HG02943 (cell line): ENCODE measurements around the gene CDKN2D.

ENCODE experiments used
- ATAC-seq: cut with Tn5 transposase; IDR thresholded peaks from one replicate; pipeline ENCODE4 v1.9.1; 2021; ENCODE audit warnings: mild to moderate bottlenecking, low read depth, moderate library complexity; ENCODE audit not compliant: unreplicated experiment

CDKN2D gene

DNA sequence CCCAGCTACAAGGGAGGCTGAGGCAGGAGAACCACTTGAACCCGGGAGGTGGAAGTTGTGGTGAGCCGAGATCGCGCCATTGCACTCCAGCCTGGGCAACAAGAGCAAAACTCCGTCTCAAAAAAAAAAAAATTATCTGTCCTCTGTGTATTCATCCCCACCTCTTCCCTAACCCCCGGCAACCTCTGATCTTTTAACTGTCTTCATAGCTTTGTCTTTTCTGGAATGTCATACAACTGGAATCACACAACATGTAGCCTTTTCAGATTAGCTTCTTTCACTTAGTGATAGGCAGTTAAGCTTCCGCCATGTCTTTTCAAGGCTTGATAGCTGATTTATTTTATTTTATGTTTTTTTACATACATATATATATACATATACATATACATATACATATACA is 43.1 kb downstream of the CDKN2D start:
- no peak for ATAC-seq

GRCh38 chr19:10523135-10523636 is 45.6 kb downstream of the CDKN2D start:
- no peak for ATAC-seq

GRCh38 chr19:10521461-10522171 is 47.2 kb downstream of the CDKN2D start:
- ATAC-seq, result no peak

GRCh38 chr19:10520652-10521318 is 48.0 kb downstream of the CDKN2D start:
- no peak for ATAC-seq

- ATAC-seq, result no peak
Observed at GRCh38 chr19:10519421-10519820, 49.4 kb downstream of the CDKN2D start.

DNA sequence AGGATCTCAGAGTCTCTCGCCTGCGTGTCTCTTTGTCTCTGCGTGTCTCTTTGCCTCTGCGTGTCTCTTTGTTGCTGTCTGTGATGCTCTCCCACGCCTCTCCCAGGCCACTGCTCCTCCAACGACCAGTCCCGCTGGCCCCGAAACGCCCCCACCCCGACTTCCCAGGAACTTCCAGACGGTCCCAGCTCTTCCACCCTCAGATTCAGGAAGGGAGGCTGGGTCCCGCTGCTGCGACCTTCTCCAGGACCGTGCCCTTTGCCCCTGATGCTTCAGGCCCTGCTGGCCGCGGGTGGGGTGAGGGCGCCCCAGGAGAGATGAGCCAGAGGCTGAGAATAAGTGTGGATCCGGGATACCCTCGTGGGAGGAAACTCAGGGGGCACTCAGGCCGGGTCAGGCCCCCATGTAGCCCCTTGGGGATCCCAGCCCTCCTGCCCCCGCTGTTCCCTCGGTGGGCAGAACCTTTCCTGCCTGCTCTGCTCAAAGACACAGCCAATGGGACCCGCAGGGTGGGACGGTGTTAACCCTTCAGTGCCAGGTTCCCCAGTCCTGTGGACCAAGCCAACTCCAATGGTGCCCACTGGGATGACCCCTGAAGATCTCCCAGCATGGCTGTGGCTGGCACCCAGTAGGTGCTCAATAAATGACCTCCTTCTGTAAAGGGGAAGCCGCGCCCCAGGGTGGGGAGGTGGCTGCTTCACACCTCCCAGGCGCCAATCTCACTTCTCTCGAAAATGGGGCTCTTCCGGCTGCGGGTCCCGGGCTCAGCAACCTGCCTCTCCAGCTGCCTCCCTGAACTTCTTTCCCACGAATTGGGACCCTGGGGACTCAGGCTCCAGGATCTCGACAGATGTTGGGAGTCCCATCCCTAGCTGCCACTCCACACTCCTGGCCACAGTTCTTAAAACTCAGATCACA is 50.1 kb downstream of the CDKN2D start:
- ATAC-seq, result no peak

- no peak for ATAC-seq
Observed at GRCh38 chr19:10517760-10518443, 50.9 kb downstream of the CDKN2D start.

- ATAC-seq, result no peak
Observed at GRCh38 chr19:10517361-10517759, 51.4 kb downstream of the CDKN2D start, which contains the start of gene S1PR5. Gene S1PR5, minus strand, starts transcription at chr19:10517447. Its CDS starts 2,436 bp downstream, at chr19:10515011.

DNA sequence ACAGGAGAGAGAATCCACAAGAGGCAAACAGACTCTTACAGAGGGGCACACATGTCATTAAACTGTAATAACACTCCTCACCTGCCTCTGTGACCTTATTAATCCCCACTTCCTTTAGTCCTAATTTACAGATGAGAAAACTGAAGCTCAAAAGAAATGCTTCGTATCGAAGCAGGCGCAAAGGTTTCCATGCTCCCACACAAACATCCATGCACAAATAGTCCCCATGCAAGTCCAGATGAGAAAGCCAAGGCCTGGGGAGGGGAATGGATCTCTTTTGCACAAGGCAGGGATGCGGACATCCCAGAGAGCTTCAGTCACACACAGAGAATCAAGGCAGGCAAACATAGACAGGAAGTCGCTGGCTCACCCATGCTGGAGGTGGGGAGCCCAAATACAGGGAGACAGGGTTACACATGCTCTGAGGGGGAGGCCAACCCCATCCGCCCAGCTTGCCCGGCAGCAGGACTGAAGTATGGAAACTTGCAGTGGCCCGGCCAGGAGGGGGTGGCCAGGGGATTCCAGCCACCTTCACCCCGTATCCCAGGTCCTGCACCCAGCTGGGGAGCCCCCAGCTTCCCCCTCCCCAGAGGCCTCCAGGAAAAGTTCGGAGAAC is 52.0 kb downstream of the CDKN2D start:
- ATAC-seq, result no peak
